OCI-LY1 (cell line): Measurements from ENCODE around the gene SBK2.

Experiments
- EZH2 ChIP-seq: fragments of 200-600 bp; sonication (generic), shearing (Covaris generic); IDR thresholded peaks from 2 replicates; pipeline ENCODE4 v1.8.0; 2017; ENCODE audit warnings: borderline replicate concordance, mixed run types, mild to moderate bottlenecking, antibody characterized with exemption, low read length, moderate library complexity, mixed read lengths
- TF ChIP-seq, protein P1 (sequence below): fragments of 200-600 bp; sonication (generic), shearing (Covaris generic); IDR thresholded peaks from 2 replicates; pipeline ENCODE4 v1.5.1; 2017; ENCODE audit warnings: mild to moderate bottlenecking, antibody characterized with exemption, low read length, moderate library complexity, mixed read lengths

DNA sequence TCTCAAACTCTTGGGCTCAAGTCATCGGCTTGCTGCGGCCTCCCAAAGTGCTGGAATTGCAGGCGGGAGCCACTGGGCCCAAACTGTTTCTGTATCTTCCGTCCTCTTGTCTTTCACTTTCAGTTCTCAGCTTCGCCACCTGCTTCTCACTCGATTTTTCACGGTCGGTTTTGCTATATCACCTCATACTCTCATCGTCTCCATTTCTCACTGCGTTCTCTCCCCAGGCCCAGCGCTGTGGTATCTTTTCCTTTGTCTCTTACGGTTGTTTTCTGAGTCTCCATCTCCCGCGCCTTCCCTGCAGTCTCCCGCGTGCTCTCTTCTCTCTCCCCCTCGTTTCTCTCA lies 33.8 kb downstream of the SBK2 start:
- TF ChIP-seq EZH2 = no peak
- TF ChIP-seq, protein P1, sequence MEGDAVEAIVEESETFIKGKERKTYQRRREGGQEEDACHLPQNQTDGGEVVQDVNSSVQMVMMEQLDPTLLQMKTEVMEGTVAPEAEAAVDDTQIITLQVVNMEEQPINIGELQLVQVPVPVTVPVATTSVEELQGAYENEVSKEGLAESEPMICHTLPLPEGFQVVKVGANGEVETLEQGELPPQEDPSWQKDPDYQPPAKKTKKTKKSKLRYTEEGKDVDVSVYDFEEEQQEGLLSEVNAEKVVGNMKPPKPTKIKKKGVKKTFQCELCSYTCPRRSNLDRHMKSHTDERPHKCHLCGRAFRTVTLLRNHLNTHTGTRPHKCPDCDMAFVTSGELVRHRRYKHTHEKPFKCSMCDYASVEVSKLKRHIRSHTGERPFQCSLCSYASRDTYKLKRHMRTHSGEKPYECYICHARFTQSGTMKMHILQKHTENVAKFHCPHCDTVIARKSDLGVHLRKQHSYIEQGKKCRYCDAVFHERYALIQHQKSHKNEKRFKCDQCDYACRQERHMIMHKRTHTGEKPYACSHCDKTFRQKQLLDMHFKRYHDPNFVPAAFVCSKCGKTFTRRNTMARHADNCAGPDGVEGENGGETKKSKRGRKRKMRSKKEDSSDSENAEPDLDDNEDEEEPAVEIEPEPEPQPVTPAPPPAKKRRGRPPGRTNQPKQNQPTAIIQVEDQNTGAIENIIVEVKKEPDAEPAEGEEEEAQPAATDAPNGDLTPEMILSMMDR = no peak
